GM21717 (cell line): ENCODE results near the gene PRSS1.
"Not testable (repeated sequence)": the region's sequence is repeated elsewhere in the genome, so short reads cannot be mapped to it uniquely, and the experiment has no call there.

ENCODE experiments used
- ATAC-seq: cut with Tn5 transposase; IDR thresholded peaks from one replicate; pipeline ENCODE4 v1.9.1; 2021; ENCODE audit warnings: mild to moderate bottlenecking, moderate library complexity; ENCODE audit not compliant: unreplicated experiment

Gene PRSS1

DNA sequence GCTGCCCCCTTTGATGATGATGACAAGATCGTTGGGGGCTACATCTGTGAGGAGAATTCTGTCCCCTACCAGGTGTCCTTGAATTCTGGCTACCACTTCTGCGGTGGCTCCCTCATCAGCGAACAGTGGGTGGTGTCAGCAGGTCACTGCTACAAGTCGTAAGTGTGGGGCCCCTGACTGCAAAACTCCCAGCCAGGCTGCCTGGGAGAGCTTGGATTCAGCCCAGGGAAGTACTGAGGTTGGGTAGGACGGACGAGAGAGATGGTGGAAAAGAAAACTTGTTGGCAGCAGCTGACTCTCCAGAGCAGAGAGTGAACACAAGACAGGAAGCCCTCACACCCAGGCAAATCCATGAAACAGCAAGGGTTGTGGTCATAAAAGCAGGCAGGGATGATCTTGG, 22.8 kb downstream of the PRSS1 start:
- no peak for ATAC-seq

DNA sequence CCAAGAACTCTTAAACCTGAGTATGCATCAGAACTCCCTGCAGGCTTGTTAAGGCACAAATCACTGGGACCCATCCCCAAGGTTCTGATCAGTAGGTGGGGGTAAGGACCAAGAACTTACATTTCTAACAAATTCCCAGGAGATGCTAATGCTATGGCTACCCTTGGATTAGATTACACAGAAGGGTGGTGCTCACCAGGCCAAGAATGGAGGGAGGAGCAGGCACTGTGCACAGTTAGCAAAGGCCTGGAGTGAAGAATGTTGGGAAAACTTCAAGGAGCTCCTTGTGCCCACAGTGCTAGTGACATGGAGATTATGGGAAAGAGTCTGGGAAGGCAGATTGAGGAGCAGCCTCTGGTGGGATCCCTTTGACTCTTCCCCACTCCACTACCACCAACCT, 23.4 kb downstream of the PRSS1 start:
- no peak for ATAC-seq

DNA sequence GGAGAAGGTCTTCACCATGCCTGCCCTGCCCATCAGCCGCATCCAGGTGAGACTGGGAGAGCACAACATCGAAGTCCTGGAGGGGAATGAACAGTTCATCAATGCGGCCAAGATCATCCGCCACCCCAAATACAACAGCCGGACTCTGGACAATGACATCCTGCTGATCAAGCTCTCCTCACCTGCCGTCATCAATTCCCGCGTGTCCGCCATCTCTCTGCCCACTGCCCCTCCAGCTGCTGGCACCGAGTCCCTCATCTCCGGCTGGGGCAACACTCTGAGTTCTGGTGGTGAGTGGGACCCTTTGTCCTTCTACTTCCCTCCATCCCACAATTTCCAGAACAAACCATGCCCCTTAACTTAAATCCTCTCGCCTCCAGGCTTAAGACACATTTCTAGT, 24.0 kb downstream of the PRSS1 start:
- ATAC-seq, result no peak

DNA sequence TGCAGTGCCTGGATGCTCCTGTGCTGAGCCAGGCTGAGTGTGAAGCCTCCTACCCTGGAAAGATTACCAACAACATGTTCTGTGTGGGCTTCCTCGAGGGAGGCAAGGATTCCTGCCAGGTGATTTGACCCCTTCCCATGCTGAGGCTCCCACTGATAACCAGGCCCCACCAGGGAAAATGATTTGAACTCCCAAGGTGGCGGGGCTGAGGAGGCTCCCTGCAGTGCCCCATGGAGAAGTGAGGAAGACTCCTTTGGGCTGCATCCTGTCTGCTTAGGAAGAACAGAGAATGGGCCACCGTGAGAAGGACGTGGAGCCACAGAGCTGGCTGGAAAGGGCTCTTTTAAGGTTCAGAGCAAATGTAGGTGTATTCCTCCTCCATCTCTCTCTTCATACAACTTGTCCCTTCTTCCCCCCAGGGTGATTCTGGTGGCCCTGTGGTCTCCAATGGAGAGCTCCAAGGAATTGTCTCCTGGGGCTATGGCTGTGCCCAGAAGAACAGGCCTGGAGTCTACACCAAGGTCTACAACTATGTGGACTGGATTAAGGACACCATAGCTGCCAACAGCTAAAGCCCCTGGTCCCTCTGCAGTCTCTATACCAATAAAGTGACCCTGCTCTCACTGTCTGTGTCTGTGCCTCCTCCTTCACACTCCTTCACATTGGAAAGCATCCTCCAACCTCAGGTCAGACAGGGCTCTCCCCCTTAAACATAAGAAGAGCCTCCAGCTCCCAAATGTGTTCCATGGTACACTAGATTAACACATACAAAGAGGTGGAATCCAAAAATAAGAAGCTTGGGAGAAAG, 24.9 kb downstream of the PRSS1 start:
- no peak for ATAC-seq

DNA sequence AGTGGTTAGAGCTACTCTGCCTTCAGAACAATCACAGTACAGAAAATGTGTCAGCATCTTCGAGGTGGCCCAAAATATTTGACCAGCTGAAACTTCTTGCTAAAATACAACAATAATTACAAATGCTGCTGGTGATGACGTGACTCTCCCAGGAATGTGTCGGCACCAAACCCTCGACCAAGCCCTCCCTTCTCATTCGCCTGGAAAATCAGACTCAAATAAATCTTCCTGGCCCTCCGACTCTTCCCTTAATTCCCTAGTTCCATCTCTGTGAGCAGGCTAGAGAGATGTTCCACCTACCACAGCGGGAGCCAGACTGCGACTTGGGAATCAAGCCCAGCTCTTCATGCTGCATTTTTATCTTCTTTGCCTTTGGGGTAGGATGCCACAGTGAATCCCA, 25.6 kb downstream of the PRSS1 start:
- ATAC-seq, result no peak

DNA sequence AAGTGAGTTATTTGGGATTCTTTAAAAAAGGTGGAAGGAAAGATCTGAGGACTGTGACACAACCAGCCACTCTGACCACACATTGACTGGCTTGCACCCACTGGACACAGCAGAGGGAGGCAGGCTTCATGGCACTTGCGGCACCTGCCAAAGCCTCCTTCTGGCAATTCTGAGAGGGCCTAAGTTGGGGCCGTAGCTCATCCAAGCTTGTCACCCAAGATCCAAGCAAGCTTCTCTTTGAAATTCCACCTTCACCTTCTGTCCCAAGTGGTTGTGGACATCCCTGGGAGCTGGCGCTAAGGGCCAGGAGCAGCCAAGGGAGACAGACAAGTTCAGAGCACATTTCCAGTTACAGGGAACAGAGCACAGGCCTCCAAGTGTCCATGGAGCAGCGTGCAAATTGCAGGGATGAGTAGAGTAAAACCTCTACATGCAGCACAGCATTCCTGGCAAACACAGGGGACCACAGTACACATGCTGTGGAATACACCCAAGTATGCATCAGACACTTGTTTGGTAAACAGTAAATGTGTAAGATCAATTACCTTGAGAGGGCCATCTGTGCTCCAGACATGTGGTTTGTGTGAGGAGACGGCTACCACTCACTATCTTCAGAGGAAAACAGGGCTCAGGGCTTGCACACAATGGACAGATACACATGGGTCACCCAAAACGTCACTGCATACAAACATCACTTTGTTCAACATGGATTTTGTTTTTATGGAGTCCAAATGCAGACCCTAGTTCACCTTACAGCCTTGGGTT, 26.3 kb downstream of the PRSS1 start:
- not testable (repeated sequence) for ATAC-seq

DNA sequence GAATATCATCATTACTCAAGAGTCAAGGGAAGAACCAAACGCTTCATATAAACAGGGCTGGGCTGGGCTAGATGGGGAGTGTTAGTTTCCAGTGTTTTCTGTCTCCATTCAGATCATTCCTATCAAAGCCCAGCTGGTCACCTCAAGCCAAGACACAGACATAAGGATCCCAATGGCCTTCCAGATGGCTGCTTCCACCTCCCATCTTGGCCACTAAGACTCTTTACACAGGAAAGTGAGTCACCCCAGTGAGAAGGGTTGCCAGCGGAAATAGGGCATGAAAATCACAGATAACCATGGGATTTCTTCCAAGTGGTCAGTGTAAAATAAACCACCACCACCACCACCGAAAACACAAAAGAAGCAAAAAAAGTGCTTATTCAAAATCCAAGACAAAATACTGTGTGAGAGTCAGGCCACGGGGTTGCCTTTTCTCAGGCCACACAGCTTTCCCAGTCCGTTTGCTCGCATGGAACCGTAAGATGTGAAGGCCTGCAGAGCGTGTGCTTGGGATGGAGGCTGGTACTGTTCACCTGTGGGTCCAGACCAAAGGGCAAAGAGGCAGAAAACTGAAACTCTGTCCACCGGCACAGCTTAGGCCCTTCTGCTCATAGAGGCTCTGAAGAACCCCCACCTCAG, 27.1 kb downstream of the PRSS1 start:
- ATAC-seq, result no peak

DNA sequence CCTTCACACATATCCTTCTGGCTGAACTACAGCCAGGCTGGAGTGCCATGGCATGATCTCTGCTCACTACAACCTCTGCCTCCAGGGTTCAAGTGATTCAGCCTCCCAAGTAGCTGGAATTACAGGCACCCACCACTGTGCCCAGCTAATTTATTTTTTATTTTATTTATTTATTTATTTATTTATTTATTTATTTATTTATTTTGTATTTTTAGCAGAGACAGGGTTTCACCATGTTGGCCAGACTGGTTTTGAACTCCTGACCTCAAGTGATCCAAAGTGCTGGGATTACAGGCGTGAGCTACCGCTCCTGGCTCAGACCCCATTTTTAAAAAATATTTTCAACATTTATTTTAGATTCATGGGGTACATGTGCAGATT, 27.6 kb downstream of the PRSS1 start:
- not testable (repeated sequence) for ATAC-seq

DNA sequence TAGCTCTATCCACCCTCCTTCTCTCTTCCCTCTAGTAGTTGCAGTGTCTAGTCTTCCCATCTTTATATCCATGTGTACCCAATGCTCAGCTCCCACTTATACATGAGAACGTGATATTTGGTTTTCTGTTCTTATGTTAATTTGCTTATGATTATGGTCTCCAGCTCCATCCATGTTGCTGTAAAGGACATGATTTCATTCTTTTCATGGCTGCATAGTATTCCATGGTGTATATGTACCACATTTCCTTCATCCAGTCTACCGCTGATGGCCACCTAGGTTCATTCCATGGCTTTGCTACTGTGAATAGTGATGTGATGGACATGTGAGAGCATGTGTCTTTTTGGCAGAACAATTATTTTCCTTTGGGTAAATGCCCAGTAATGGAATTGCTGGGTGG, 28.0 kb downstream of the PRSS1 start:
- no peak for ATAC-seq

DNA sequence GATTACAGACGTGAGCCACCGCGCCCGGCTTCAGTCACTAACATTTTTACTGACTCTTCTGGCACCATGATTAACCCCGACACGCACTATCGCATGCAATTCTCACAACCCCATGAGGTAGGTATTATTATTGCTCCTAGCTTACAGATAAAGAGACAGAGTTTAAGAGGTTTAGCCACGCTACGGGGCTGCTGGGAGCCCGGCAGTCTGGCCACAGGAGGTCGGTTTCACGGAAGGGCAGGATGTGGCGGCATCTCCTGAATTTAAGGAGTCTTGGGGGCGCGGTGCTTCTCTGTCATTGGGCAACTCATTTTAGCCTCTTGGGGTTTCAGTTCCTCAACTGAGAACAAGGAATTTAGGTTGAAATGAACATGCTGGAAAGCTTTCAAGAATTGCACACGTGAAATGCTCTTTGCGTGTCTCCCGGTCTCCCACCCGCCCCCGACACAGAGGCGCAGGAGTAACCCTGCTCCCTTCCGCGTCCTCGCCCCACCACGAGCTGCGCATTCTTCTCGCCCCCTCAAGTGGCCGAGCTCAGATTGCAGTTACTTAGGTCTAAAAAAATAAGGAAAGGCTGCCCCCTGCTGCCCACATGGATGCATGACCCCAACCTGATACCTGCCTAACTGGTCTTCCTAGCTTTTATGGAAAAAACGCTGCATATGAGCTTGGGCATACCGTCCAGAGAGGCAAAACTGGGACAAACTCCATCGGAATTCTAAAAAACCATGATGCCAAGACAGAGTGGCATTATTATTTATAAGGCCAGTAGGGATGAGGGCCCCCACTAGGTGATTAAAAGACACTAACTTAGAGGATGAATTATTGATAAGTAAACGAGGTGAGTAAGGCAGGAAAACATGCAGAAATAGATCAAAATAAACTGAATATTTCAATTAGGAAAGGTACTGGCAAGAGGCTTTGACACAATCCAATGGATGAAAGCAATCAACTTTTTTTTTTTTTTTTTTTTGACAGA, 33.9 kb downstream of the PRSS1 start:
- ATAC-seq, result peak; percentile 94

DNA sequence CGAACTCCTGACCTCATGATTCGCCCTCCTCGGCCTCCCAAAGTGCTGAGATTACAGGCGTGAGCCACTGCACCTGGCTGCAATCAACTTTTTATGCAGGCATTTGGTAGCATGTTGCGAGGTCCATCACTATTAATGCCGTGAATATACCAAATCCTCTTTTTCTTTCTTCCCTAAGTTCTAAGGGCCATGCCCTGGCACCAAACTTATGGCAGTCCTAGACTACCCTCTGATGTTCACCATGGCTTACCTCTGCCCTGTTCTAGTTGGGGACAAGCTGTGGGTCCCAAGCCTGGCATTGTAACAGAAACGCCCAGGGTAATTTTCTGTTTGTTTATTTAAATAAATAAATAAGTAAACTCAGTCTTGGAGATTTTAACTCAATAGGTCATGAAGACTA, 34.8 kb downstream of the PRSS1 start:
- no peak for ATAC-seq

DNA sequence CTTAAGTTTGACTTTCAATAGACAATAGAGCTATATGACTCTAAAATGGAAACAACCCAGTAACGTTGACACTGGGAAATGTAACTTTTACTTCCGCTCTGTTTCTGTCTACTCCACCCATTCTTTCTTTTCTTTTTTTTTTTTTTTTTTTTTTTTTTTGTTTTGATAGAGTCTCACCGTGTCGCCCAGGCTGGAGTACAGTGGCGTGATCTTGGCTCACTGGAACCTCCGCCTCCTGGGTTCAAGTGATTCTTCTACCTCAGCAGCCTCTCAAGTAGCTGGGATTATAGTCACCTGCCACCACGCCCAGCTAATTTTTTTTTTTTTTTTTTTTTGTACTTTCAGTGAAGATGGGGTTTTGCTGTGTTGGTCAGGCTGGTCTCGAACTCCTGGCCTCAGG, 35.4 kb downstream of the PRSS1 start:
- no peak for ATAC-seq

DNA sequence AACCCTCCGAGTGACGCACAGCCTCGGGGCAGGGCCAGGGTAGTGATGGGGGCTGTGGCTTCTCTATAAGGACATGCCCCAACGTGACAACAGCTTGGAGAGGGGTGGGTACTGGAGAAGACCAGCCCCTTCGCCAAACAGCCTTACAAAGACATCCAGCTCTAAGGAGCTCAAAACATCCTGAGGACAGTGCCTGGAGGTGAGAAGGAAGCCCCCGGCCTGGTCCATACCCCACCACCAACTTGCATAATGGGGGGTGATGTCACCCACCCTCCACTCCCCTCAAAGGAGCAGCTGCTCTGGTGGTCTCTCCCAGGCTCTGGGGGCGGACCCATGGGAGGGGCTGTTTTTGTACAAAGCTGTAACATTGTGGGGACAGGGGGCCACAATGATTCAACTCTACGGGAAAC, 36.6 kb downstream of the PRSS1 start:
- no peak for ATAC-seq

DNA sequence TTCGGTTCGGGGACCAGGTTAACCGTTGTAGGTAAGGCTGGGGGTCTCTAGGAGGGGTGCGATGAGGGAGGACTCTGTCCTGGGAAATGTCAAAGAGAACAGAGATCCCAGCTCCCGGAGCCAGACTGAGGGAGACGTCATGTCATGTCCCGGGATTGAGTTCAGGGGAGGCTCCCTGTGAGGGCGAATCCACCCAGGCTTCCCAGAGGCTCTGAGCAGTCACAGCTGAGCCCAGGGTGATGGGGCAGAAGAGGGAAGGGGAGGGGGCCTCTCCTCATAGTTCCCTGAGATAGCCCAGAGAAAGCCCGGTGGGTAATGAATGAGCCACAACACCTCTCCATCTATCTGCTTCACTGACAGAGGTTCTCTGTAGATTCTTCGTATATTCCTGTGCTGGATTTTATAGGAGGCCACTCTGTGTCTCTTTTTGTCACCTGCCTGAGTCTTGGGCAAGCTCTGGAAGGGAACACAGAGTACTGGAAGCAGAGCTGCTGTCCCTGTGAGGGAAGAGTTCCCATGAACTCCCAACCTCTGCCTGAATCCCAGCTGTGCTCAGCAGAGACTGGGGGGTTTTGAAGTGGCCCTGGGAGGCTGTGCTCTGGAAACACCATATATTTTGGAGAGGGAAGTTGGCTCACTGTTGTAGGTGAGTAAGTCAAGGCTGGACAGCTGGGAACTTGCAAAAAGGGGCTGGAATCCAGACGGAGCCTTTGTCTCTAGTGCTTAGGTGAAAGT, 37.9 kb downstream of the PRSS1 start:
- ATAC-seq, result no peak

DNA sequence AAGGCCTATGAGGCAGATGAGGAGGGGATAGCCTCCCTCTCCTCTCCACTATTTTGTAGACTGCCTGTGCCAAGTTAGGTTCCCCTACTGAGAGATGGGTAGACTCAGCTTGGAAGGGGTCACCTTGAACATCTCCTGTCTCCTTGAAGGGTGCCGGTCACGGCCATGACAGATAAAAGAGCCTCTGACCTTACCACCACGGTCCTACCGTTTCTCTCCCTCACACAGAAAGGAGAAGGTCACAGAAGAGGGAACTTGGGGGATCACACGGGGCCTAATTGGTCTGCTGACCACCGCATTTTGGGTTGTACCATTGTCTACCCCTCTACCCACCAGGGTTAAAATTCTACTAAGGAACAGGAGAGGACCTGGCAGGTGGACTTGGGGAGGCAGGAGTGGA, 38.5 kb downstream of the PRSS1 start:
- no peak for ATAC-seq

DNA sequence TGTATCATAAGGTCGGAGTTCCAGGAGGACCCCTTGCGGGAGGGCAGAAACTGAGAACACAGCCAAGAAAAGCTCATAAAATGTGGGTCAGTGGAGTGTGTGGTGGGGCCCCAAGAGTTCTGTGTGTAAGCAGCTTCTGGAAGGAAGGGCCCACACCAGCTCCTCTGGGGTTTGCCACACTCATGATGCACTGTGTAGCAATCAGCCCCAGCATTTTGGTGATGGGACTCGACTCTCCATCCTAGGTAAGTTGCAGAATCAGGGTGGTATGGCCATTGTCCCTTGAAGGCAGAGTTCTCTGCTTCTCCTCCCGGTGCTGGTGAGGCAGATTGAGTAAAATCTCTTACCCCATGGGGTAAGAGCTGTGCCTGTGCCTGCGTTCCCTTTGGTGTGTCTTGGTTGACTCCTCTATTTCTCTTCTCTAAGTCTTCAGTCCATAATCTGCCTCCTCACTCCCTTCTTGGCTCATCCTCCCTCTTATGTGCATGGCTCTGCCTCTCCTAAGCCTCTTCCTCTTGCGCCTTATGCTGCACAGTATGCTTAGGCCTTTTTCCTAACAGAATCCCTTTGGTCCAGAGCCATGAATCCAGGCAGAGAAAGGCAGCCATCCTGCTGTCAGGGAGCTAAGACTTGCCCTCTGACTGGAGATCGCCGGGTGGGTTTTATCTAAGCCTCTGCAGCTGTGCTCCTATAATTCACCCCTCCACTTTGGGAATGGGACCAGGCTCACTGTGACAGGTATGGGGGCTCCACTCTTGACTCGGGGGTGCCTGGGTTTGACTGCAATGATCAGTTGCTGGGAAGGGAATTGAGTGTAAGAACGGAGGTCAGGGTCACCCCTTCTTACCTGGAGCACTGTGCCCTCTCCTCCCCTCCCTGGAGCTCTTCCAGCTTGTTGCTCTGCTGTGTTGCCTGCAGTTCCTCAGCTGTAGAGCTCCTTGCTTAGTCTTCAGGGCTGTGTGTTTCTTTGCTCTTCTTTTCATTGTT, 39.3 kb downstream of the PRSS1 start:
- no peak for ATAC-seq

DNA sequence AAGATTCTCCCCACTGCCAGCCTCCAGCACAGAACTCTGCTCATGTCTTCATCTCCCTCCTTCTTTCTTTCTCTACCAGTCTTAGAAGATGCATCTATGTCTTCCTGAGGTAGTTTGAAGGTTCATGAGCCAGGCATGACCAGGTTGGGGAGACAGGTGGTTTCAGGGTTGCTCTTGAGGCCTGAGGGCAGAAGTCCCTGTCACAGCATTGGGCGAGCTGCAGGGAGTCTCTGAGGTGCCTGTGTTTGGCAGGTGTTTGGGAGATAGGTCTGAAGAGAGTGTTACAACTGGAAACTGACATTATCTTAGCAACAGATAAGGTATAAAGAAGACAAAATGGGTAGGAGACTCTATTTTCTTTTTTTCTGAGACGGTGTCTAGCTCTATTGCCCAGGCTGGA, 40.2 kb downstream of the PRSS1 start:
- no peak for ATAC-seq

DNA sequence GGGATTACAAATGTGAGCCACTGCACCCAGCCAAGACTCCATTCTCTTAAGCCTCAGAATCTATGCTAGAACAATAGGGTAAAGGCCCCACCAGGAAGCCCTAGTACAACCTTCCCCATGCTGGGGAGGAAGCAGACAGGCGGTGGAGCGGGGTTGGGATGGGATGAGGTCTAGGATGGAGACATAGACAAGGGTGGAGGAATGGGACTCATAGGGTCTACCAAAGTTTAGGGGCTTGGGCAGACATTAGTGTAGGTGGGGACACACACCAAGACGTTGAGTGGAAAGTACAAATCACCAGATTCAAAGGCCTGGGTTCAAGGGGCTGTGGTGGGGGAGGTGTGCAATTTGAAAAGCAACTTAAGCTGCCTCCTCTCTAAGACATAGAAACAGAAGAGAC, 40.8 kb downstream of the PRSS1 start:
- no peak for ATAC-seq

DNA sequence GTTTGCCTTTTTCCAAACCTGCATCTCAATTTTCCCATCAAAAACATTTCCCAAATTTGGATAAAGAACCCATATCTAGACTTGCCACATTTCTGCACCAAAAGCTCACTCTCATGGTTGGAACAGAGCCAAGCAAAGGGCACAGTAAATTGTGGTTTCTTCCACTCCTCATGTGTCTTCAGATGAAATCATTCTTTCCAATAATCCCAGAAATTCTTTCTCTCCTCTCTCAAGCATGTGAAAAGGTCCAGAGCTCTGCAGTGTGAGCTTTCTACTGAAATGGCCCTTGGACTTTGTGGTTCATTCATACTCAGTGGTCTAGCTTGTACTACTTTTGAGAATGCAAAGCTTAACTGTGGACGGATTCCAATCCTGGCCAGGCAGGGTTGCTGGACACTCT, 41.3 kb downstream of the PRSS1 start:
- no peak for ATAC-seq
